LNCaP clone FGC (cell line): ENCODE measurements around the gene CUBN.
"Not testable (repeated sequence)": the region's sequence is repeated elsewhere in the genome, so short reads cannot be mapped to it uniquely, and the experiment has no call there.

ENCODE experiments used
- DNase-seq: peaks from one replicate; pipeline ENCODE4 v3.0.0-alpha.2; 2011; ENCODE audit warnings: low read depth
- H3K4me3 ChIP-seq: 2 replicates; pipeline ENCODE4 v1.5.1; 2011; ENCODE audit warnings: mild to moderate bottlenecking, low read depth, low read length, control low read depth
- CTCF ChIP-seq: IDR thresholded peaks from 2 replicates; pipeline ENCODE4 v1.5.1; 2012; ENCODE audit warnings: mild to moderate bottlenecking; ENCODE audit not compliant: control insufficient read depth, insufficient read depth; ENCODE audit errors: extremely low read depth

CUBN gene

GRCh38 chr10:16828114-16828568, 301.5 kb downstream of the CUBN start:
- TF ChIP-seq CTCF, result peak; percentile 56
- DNase-seq, result peak; percentile 59
- H3K4me3 ChIP-seq, result no peak overlapping the region

GRCh38 chr10:16827474-16827873, 302.1 kb downstream of the CUBN start:
- not testable (repeated sequence) for H3K4me3 ChIP-seq, DNase-seq

GRCh38 chr10:16822726-16823360, 306.8 kb downstream of the CUBN start:
- no peak for DNase-seq
- H3K4me3 ChIP-seq, result no peak overlapping the region
- TF ChIP-seq CTCF, result no peak

- no peak overlapping the region for H3K4me3 ChIP-seq
- TF ChIP-seq CTCF, result no peak
- no peak for DNase-seq
These were observed 307.6 kb downstream of the CUBN start for GRCh38 chr10:16822027-16822426.

- TF ChIP-seq CTCF, result no peak
- no peak for DNase-seq
- no peak overlapping the region for H3K4me3 ChIP-seq
These were observed 309.2 kb downstream of the CUBN start for GRCh38 chr10:16820421-16820820.

GRCh38 chr10:16820018-16820417, 309.6 kb downstream of the CUBN start:
- DNase-seq, result no peak
- TF ChIP-seq CTCF, result no peak
- H3K4me3 ChIP-seq, result no peak overlapping the region

- no peak overlapping the region for H3K4me3 ChIP-seq
- DNase-seq, result no peak
- TF ChIP-seq CTCF, result no peak
These were observed 310.2 kb downstream of the CUBN start for GRCh38 chr10:16819436-16819835.
